H1 (cell line): ENCODE results near the gene MRPL39. TPM values are rescaled to one million over a fixed set of nuclear protein-coding genes. Genes with fewer than 3 reads are reported as not detected.

Source experiments
- HDAC6 ChIP-seq: IDR thresholded peaks from one replicate; pipeline ENCODE4 v1.7.1; 2012; ENCODE audit warnings: low read depth, mild to moderate bottlenecking, inconsistent platforms, low read length, moderate library complexity
- polyA plus RNA-seq, 7 experiments: library from polyadenylated mRNA; depleted of rRNA in 3 of 7; stranded (reverse) in 5 of 7; unstranded in 2 of 7; fragments of >200 nt in 5 of 7; fragments of 200-250 nt in 2 of 7; gene quantifications; 1 replicate in 5 of 7; 2 replicates in 1 of 7; 4 replicates in 1 of 7; pipeline versions ENCODE4 v1.2.1 to v1.2.3, GENCODE V29; 2011 to 2013; ENCODE audit warnings: missing spikeins in 2 of 7, mixed read lengths in 2 of 7
- total RNA-seq: library from RNA; stranded (reverse); fragmentation: NEBNext Ultra II Directional; extraction: Animal tissue kit (Norgen Biotek cat#: 25700); gene quantifications from 2 replicates; pipeline ENCODE4 v1.2.1, GENCODE V29; 2021

MRPL39 gene
- total and polyA plus RNA-seq, 2 of the 8 experiments (the other 6 are each of a cell fraction or from before 2014, with no cell fraction given) = 20.3 to 43.2 TPM

- no peak for TF ChIP-seq HDAC6
- TF ChIP-seq, all 59 proteins: peak for 2
Observed at GRCh38 chr21:25608044-25608737, 910 bp upstream of the MRPL39 start (continued).
